Measurements from ENCODE around the gene MRTFA.
"Not testable (repeated sequence)": the region's sequence is repeated elsewhere in the genome, so short reads cannot be mapped to it uniquely, and the experiment has no call there.

Gene MRTFA

GRCh38 chr22:40542821-40543540, 93.5 kb downstream of the MRTFA start:
- no peak for DNase-seq

- no peak for DNase-seq
Measured at GRCh38 chr22:40541300-40541699, 95.2 kb downstream of the MRTFA start.

GRCh38 chr22:40540265-40540664, 96.3 kb downstream of the MRTFA start:
- DNase-seq = no peak

- DNase-seq = not testable (repeated sequence)
Measured at GRCh38 chr22:40536149-40536548, 100.4 kb downstream of the MRTFA start.

- DNase-seq = no peak
Measured at GRCh38 chr22:40535642-40536041, 100.9 kb downstream of the MRTFA start.

GRCh38 chr22:40535189-40535512, 101.4 kb downstream of the MRTFA start:
- no peak for DNase-seq

- DNase-seq = no peak
Measured at GRCh38 chr22:40534379-40535188, 101.9 kb downstream of the MRTFA start.

GRCh38 chr22:40533712-40534378, 102.7 kb downstream of the MRTFA start:
- no peak for DNase-seq

- DNase-seq = no peak
Measured at GRCh38 chr22:40531951-40532900, 104.3 kb downstream of the MRTFA start.

GRCh38 chr22:40530391-40530790, 106.1 kb downstream of the MRTFA start:
- not testable (repeated sequence) for DNase-seq

- no peak for DNase-seq
Measured at GRCh38 chr22:40529821-40530220, 106.7 kb downstream of the MRTFA start.

GRCh38 chr22:40526960-40527359, 109.6 kb downstream of the MRTFA start:
- DNase-seq = no peak

- peak; percentile 17 for DNase-seq
Measured at GRCh38 chr22:40525250-40525884, 111.2 kb downstream of the MRTFA start.

- no peak for DNase-seq
Measured at GRCh38 chr22:40524392-40525249, 111.9 kb downstream of the MRTFA start.

GRCh38 chr22:40522141-40522540, 114.4 kb downstream of the MRTFA start:
- DNase-seq = no peak

GRCh38 chr22:40521046-40521445, 115.5 kb downstream of the MRTFA start:
- no peak for DNase-seq

- DNase-seq = no peak
Measured at GRCh38 chr22:40520562-40520961, 116.0 kb downstream of the MRTFA start.

GRCh38 chr22:40519948-40520331, 116.6 kb downstream of the MRTFA start:
- no peak for DNase-seq

GRCh38 chr22:40519284-40519947, 117.1 kb downstream of the MRTFA start:
- DNase-seq = no peak

GRCh38 chr22:40518840-40519239, 117.7 kb downstream of the MRTFA start:
- DNase-seq = no peak

- no peak for DNase-seq
Measured at GRCh38 chr22:40517631-40518030, 118.9 kb downstream of the MRTFA start.
